Measurements from ENCODE around the gene PDF. TPM values are rescaled to one million over a fixed set of nuclear protein-coding genes. Genes with fewer than 3 reads are reported as not detected.

The PDF gene
- total RNA-seq, 4 donors from 2014 or later, result 12.8 to 25.0 (median 19.1) TPM

DNA sequence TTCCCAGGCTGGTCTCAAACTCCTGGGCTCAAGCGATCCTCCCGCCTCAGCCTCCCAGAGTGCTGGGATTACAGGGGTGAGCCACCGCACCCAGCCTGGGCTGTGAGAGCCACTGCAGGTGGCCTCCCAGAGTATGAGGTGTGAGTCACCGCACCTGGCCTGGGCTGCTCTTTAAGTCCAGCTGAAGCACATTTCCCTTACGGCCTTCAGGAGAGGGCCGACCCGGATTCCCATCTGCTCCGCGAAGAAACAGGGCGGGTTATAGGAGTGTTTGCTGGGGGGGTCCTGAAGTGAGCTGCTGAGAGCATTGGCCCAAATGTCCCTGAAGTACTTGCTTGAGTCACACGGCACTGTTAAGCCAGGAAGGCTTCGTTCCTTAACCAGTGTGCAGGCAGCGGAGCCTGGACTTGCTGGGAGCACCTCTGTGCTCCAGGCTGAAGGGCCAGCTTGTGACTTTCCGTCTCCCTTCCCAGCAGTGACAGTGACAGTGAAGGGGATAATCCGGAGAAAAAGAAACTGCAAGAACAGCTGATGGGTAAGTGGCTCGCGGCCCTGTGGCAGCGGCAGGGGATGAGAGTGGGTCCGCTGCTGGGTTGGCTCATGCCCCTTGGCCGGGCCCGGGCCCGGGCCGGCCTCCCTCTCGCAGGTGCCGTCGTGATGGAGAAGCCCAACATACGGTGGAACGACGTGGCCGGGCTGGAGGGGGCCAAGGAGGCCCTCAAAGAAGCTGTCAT, 12.0 kb downstream of the PDF start:
- TF ChIP-seq, protein P1, sequence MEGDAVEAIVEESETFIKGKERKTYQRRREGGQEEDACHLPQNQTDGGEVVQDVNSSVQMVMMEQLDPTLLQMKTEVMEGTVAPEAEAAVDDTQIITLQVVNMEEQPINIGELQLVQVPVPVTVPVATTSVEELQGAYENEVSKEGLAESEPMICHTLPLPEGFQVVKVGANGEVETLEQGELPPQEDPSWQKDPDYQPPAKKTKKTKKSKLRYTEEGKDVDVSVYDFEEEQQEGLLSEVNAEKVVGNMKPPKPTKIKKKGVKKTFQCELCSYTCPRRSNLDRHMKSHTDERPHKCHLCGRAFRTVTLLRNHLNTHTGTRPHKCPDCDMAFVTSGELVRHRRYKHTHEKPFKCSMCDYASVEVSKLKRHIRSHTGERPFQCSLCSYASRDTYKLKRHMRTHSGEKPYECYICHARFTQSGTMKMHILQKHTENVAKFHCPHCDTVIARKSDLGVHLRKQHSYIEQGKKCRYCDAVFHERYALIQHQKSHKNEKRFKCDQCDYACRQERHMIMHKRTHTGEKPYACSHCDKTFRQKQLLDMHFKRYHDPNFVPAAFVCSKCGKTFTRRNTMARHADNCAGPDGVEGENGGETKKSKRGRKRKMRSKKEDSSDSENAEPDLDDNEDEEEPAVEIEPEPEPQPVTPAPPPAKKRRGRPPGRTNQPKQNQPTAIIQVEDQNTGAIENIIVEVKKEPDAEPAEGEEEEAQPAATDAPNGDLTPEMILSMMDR (IDR thresholded peaks at IDR 0.05), result no peak
- ATAC-seq (ENCODE audit: low FRiP score), result no peak
- DNase-seq (ENCODE audit: low spot score), result no peak

DNA sequence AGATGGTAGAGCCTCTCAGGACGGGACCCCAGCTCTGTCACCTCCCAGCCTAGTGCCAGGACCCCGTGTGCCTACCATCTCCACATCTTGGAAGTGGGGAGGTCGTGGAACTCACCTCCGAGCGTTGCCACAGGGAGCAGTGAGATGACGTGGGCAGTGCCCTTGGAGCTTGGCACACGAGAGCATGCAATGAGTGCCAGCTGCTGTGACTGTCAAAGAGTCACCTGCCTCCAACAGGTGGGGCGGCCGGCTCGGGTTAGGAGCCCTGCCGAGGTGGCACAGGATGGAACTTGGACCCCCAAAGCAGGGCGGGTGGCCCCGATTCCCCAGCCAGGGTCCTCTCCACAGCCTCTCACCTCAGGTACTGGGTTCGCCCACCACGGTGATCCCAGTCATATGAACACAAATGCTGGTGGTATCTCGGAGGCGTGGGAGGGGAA, 13.8 kb downstream of the PDF start:
- DNase-seq (ENCODE audit: low spot score) (no peak), ATAC-seq (ENCODE audit: low FRiP score) (no peak)
- TF ChIP-seq, protein P1 (IDR thresholded peaks at IDR 0.05), result no peak

DNA sequence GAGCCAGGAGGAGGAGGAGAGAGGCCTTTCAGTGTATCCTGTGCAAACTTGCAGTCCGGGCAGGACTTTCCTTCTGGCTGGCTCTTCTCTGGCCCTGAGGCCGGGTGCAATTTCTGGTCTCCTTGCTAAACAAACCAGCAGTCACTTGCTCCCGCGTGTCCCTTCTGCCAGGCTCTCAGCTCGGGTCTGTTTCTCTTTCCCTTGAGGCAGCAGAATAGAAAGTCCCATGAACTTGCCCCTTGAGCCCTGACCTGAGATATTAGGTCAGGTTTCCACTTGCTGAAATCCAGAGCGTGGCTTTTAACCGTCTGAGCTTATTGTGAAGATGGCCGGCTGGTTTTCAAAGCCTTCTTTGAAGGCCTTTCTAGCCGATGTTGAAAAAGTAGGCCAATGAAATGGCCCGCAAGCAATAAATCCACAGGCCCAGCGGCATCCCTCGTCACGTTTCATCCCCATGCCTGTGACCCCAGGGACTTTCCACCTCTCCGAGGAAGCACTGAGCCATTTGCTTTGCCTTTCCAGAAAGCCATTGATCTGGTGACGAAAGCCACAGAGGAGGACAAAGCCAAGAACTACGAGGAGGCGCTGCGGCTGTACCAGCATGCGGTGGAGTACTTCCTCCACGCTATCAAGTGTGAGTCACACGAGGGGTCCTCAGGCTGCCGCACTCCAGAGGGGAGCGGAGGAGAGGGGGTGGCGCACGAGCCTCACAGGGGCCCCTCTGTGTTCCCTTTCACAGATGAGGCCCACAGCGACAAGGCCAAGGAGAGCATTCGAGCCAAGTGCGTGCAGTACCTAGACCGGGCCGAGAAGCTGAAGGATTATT, 14.7 kb downstream of the PDF start:
- TF ChIP-seq, protein P1 (IDR thresholded peaks at IDR 0.05), result no peak
- no peak for DNase-seq (ENCODE audit: low spot score)
- ATAC-seq (ENCODE audit: low FRiP score), result no peak

GRCh38 chr16:69314534-69314933, 15.9 kb downstream of the PDF start:
- DNase-seq (ENCODE audit: low spot score), result no peak
- ATAC-seq (ENCODE audit: low FRiP score), result no peak
- TF ChIP-seq, protein P1 (IDR thresholded peaks at IDR 0.05), result no peak

GRCh38 chr16:69313469-69313868, 16.9 kb downstream of the PDF start:
- TF ChIP-seq, protein P1 (IDR thresholded peaks at IDR 0.05), result no peak
- no peak for DNase-seq (ENCODE audit: low spot score)
- ATAC-seq (ENCODE audit: low FRiP score), result no peak

DNA sequence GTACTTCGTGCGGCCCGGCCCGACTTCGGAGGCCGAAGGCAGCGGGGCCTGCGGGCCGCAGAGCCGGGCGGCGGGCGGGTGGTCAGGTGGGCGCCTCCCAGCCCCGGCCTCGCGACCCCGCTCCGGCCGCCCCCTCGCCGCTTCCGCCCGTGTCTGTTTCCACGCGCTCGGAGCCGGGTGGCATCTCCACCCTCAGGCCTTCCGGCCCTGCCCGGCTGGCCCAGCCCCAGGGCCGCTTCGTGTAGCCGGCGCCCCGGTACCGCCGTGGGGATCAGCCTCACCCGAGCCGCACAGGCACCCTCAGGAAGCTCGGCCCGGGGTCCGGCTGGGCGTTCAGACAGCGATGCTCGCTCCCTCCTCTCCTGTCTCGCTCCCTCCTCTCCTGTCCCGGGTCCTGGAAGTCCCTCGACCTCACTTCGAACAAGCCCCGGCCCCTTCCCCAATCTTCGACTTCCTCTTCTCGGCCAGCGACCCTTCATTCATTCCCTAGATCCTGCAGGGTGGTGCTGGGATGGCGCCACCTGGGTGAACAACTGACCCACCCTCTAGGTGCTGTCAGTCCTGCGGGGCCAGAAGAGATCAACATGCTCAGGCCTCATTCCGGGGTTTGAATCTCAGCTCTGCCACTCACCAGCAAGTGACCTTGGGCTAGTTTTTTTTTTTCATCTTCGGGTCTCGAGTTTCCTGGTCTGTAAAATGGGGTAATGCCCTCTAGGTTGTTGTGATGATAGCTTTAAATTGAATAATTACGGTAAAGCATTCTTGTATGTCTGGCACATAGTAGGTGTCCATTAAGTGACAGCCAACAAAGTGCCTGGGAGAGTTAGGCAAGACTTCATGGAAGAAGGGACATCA, 18.6 kb downstream of the PDF start:
- TF ChIP-seq, protein P1 (IDR thresholded peaks at IDR 0.05), result no peak
- ATAC-seq (ENCODE audit: low FRiP score), result peak; percentile 57
- no peak for DNase-seq (ENCODE audit: low spot score)
